ENCODE measurements around the gene BRD9.
"Not testable (repeated sequence)": the region's sequence is repeated elsewhere in the genome, so short reads cannot be mapped to it uniquely, and the experiment has no call there.

GRCh38 chr5:825544-825943, 67.1 kb downstream of the BRD9 start:
- not testable (repeated sequence) for TF ChIP-seq CTCF (IDR thresholded peaks at IDR 0.05 in 4 of 5, conservative IDR thresholded peaks at IDR 0.05 in 1 of 5); POLR2A (IDR thresholded peaks at IDR 0.05)
